Kidney epithelial cell (primary cell): ENCODE measurements around the gene ENPP6. TPM values are rescaled to one million over a fixed set of nuclear protein-coding genes. Genes with fewer than 3 reads are reported as not detected.

ENCODE experiments used
- DNase-seq: peaks from one replicate; pipeline ENCODE4 v3.0.0-alpha.2; 2010; ENCODE audit warnings: low read depth
- H3K27me3 ChIP-seq: 2 replicates; pipeline ENCODE4 v1.6.0; 2011; ENCODE audit warnings: low read length; ENCODE audit not compliant: control insufficient read depth, insufficient read depth
- H3K36me3 ChIP-seq: 2 replicates; pipeline ENCODE4 v1.5.1; 2011; ENCODE audit warnings: low read length; ENCODE audit not compliant: control insufficient read depth, insufficient read depth
- H3K4me3 ChIP-seq: 2 replicates; pipeline ENCODE4 v1.5.1; 2011; ENCODE audit warnings: low read depth, mild to moderate bottlenecking, control low read depth, low read length
- CTCF ChIP-seq: IDR thresholded peaks from 2 replicates; pipeline ENCODE4 v1.5.1; 2011; ENCODE audit warnings: mild to moderate bottlenecking, moderate library complexity, low read length, control low read depth, inconsistent platforms; ENCODE audit not compliant: insufficient read depth, poor library complexity, severe bottlenecking
- total RNA-seq: library from RNA; depleted of rRNA; stranded (reverse); fragments of >200 nt; gene quantifications from 2 replicates; pipeline ENCODE4 v1.2.3, GENCODE V29; 2015

Gene ENPP6
- total RNA-seq, 1 donor from 2014 or later = 0.04 TPM

GRCh38 chr4:184253072-184253420 is 35.4 kb upstream of the ENPP6 start:
- H3K27me3 ChIP-seq = no peaks in the 10 kb centered on the region
- TF ChIP-seq CTCF = no peak
- no peaks in the 10 kb centered on the region for H3K36me3 ChIP-seq
- no peak for DNase-seq
- no peak overlapping the region for H3K4me3 ChIP-seq

- TF ChIP-seq CTCF = no peak
- no peaks in the 10 kb centered on the region for H3K27me3 ChIP-seq
- DNase-seq = no peak
- H3K4me3 ChIP-seq = no peak overlapping the region
- no peaks in the 10 kb centered on the region for H3K36me3 ChIP-seq
Measured at GRCh38 chr4:184252136-184253071, 34.7 kb upstream of the ENPP6 start.

GRCh38 chr4:184251670-184251980 is 34.0 kb upstream of the ENPP6 start:
- Histone ChIP-seq H3K36me3 (no peaks in the 10 kb centered on the region), H3K27me3 (no peaks in the 10 kb centered on the region), H3K4me3 (no peak overlapping the region)
- no peak for DNase-seq
- TF ChIP-seq CTCF = no peak

- Histone ChIP-seq H3K4me3 (no peak overlapping the region), H3K27me3 (no peaks in the 10 kb centered on the region), H3K36me3 (no peaks in the 10 kb centered on the region)
- DNase-seq = no peak
- TF ChIP-seq CTCF = peak; percentile 46
Measured at GRCh38 chr4:184250795-184251669, 33.4 kb upstream of the ENPP6 start.

GRCh38 chr4:184248216-184248615 is 30.5 kb upstream of the ENPP6 start:
- DNase-seq = no peak
- no peak for TF ChIP-seq CTCF
- Histone ChIP-seq H3K36me3 (no peaks in the 10 kb centered on the region), H3K27me3 (no peaks in the 10 kb centered on the region), H3K4me3 (no peak overlapping the region)

GRCh38 chr4:184247421-184247820 is 29.7 kb upstream of the ENPP6 start:
- Histone ChIP-seq H3K27me3 (no peaks in the 10 kb centered on the region), H3K4me3 (no peak overlapping the region), H3K36me3 (no peaks in the 10 kb centered on the region)
- TF ChIP-seq CTCF = no peak
- DNase-seq = no peak
